HFF-Myc (cell line): ENCODE data around the gene ETV2.

Source experiments
- DNase-seq: peaks from one replicate; pipeline ENCODE4 v3.0.0-alpha.2; 2011; ENCODE audit warnings: low read depth; ENCODE audit errors: extremely low read depth
- H3K4me3 ChIP-seq: replicated peaks from 2 replicates; pipeline ENCODE4 v1.5.1; 2011; ENCODE audit warnings: low read depth, mild to moderate bottlenecking, control low read depth, low read length
- TF ChIP-seq, protein P1 (sequence below): IDR thresholded peaks from 2 replicates; pipeline ENCODE4 v1.5.1; 2012; ENCODE audit warnings: mild to moderate bottlenecking, low read depth, low read length, control low read depth; ENCODE audit errors: missing control alignments

ETV2 gene

DNA sequence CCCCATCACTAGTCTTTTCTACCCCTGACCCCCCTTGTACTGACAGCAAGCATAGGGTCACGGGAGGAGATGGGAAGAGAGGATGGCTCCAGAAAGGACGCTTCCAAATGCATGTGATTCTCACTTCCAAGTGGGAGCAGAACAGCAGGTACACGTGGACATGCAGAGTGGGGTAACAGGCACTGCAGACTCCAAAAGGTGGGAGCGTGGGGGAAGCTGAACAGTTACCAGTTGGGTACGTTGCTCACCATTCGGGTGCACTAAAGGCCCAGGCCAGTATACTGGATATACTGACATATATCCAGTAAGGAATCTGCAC, 2.3 kb upstream of the ETV2 start:
- TF ChIP-seq, protein P1, sequence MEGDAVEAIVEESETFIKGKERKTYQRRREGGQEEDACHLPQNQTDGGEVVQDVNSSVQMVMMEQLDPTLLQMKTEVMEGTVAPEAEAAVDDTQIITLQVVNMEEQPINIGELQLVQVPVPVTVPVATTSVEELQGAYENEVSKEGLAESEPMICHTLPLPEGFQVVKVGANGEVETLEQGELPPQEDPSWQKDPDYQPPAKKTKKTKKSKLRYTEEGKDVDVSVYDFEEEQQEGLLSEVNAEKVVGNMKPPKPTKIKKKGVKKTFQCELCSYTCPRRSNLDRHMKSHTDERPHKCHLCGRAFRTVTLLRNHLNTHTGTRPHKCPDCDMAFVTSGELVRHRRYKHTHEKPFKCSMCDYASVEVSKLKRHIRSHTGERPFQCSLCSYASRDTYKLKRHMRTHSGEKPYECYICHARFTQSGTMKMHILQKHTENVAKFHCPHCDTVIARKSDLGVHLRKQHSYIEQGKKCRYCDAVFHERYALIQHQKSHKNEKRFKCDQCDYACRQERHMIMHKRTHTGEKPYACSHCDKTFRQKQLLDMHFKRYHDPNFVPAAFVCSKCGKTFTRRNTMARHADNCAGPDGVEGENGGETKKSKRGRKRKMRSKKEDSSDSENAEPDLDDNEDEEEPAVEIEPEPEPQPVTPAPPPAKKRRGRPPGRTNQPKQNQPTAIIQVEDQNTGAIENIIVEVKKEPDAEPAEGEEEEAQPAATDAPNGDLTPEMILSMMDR: no peak
- DNase-seq: no peak
- H3K4me3 ChIP-seq: no peak overlapping the region

DNA sequence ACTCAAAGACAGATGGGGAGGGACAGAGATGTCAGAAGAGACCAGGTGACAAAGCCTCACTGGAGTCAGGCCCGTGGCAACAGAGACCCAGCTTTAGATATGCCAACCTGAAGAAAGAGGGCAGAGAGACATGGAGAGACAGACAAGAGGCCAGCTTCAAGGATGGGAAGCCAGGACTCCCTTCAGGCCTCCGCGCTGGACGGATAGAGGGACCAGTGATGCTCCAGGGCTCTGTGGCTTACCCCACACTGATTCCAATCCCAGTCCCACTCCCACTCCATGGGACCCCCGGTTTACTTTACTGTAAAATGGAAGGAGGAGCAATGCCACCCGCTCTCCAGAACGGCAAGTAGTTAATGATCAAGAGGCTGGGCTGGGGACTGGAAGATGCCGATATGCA, 1.7 kb upstream of the ETV2 start:
- TF ChIP-seq, protein P1: no peak
- no peak for DNase-seq
- no peak overlapping the region for H3K4me3 ChIP-seq

DNA sequence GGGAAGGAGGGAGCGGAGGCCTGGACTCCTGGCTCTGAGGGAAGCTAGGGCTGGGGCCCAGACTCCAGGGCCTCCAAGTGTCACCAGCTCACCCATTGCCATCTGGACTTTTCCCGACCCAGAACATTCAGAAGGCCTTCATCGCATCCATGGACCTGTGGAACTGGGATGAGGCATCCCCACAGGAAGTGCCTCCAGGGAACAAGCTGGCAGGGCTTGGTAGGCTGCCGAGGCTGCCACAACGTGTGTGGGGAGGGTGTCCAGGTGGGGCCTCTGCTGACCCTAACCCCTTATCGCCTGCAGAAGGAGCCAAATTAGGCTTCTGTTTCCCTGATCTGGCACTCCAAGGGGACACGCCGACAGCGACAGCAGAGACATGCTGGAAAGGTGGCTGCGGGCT, 767 bp downstream of the ETV2 start:
- no peak overlapping the region for H3K4me3 ChIP-seq
- TF ChIP-seq, protein P1: no peak
- DNase-seq: no peak

- TF ChIP-seq, protein P1: no peak
- no peak for DNase-seq
- peak overlapping the region; percentile 49 for H3K4me3 ChIP-seq
Measured at GRCh38 chr19:35642798-35643254, 1.3 kb downstream of the ETV2 start.

GRCh38 chr19:35643255-35644205, 2.0 kb downstream of the ETV2 start:
- no peak for DNase-seq
- TF ChIP-seq, protein P1: no peak
- H3K4me3 ChIP-seq: peak overlapping the region; percentile 49

DNA sequence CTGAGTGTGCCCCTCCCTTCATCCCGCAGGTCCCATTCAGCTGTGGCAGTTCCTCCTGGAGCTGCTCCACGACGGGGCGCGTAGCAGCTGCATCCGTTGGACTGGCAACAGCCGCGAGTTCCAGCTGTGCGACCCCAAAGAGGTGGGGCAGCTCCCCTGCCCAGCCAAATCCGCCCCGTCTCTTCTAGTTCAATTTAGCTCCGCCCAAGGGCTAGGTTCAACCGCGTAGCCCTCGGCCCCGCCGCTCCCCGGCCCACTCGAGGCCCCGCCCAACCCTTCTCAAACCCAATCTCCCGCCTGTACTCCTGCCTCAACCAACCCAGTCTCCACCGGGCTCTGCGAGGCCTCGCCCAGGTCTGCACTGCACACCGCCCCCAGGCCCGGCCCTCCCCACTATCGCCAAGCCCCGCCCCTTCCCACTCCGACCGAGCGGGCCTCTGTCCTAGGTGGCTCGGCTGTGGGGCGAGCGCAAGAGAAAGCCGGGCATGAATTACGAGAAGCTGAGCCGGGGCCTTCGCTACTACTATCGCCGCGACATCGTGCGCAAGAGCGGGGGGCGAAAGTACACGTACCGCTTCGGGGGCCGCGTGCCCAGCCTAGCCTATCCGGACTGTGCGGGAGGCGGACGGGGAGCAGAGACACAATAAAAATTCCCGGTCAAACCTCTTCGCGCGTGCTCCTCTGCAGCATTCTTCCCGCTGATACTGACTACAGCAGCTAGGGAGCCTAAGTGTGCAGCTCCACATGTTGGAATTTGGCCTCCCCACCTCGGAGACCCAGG, 2.9 kb downstream of the ETV2 start:
- TF ChIP-seq, protein P1: no peak
- DNase-seq: no peak
- H3K4me3 ChIP-seq: peak overlapping the region; percentile 49
